HepG2 (cell line): ENCODE results near the gene FAM169A. TPM values are rescaled to one million over a fixed set of nuclear protein-coding genes. Genes with fewer than 3 reads are reported as not detected.

Experiments used
- ATAC-seq: fragments of 200-7000 bp; cut with Tn5 transposase; 3 replicates; pipeline ENCODE4 v1.9.1; 2020; ENCODE audit warnings: mild to moderate bottlenecking, moderate library complexity
- BruUV-seq: library from RNA; stranded (reverse); fragments of 400-500 nt; replicated peaks from 2 replicates; lab custom pipeline; 2021; lab: Mats Ljungman, UMichigan
- CTCF ChIA-PET: fragments of 300-600 bp; formaldehyde crosslinking; extraction: SDS; loops from one replicate; lab custom pipeline; 2021; ENCODE audit warnings: low total read pairs, inconsistent platforms, low intra/inter-chr PET ratio; lab: Yijun Ruan, JAX
- POLR2A ChIA-PET: fragments of 350-600 bp; sonication (Branson Sonifier 250); formaldehyde crosslinking; loops from one replicate; lab custom pipeline; 2020; ENCODE audit warnings: antibody characterized with exemption, inconsistent platforms; lab: Yijun Ruan, JAX
- DNase-seq: peaks from one replicate; pipeline ENCODE4 v3.0.0-alpha.2; 2015; ENCODE audit warnings: low spot score
- FAIRE-seq: peaks from 3 replicates; lab custom pipeline; 2011; peaks lifted over from hg19 to GRCh38; lab: Jason Lieb, UNC
- H2AFZ ChIP-seq: one replicate; pipeline ENCODE4 v1.6.1; 2011; ENCODE audit warnings: low read length, inconsistent platforms
- H3K27ac ChIP-seq: fragments of 300-600 bp; 3 replicates; pipeline ENCODE4 v1.8.0; 2011; ENCODE audit warnings: mixed run types, mild to moderate bottlenecking, mixed read lengths, low read length, inconsistent platforms; ENCODE audit not compliant: insufficient read depth; ENCODE audit errors: extremely low read length
- H3K27me3 ChIP-seq, 2 experiments: fragments of 200-600 bp in 1 of 2; 2 replicates in 1 of 2; 3 replicates in 1 of 2; pipeline versions ENCODE4 v1.6.0 to v1.8.0; 2011; ENCODE audit warnings: low read length in 2 of 2, mild to moderate bottlenecking in 2 of 2, moderate library complexity in 2 of 2, inconsistent platforms in 1 of 2; ENCODE audit not compliant: insufficient read depth in 2 of 2, control insufficient read depth in 1 of 2
- H3K36me3 ChIP-seq, 2 experiments: fragments of 200-600 bp in 1 of 2; replicated peaks in 1 of 2; 2 replicates in 1 of 2; 3 replicates in 1 of 2; pipeline versions ENCODE4 v1.5.1 to v1.8.0; 2011; ENCODE audit warnings: low read length in 2 of 2, inconsistent platforms in 1 of 2; ENCODE audit not compliant: insufficient read depth in 2 of 2, control insufficient read depth in 1 of 2
- H3K4me1 ChIP-seq: 2 replicates; pipeline ENCODE4 v1.5.1; 2012; ENCODE audit warnings: low read length, inconsistent platforms; ENCODE audit not compliant: insufficient read depth
- H3K4me2 ChIP-seq: 2 replicates; pipeline ENCODE4 v1.6.0; 2011; ENCODE audit warnings: low read depth, low read length, inconsistent platforms
- H3K4me3 ChIP-seq, 3 experiments: fragments of 200-600 bp in 1 of 3; sonication (generic), shearing (Covaris generic) in 1 of 3; replicated peaks in 1 of 3; 2 replicates each; pipeline ENCODE4 v1.5.1; 2011 to 2016; ENCODE audit warnings: low read length in 3 of 3, inconsistent platforms in 2 of 3, low read depth in 2 of 3, mild to moderate bottlenecking in 2 of 3, control low read depth in 1 of 3, mixed read lengths in 1 of 3; ENCODE audit not compliant: insufficient read depth in 1 of 3
- H3K79me2 ChIP-seq: one replicate; pipeline ENCODE4 v1.6.1; 2011; ENCODE audit warnings: low read length, inconsistent platforms; ENCODE audit not compliant: insufficient read depth
- H3K9ac ChIP-seq: 2 replicates; pipeline ENCODE4 v1.6.0; 2011; ENCODE audit warnings: mild to moderate bottlenecking, low read depth, low read length, inconsistent platforms; ENCODE audit not compliant: insufficient read depth
- H3K9me3 ChIP-seq: 2 replicates; pipeline ENCODE4 v1.5.1; 2012; ENCODE audit warnings: mild to moderate bottlenecking, low read length
- H4K20me1 ChIP-seq: 2 replicates; pipeline ENCODE4 v1.6.0; 2011; ENCODE audit warnings: inconsistent platforms, mild to moderate bottlenecking, low read length, moderate library complexity; ENCODE audit not compliant: insufficient read depth
- FOXO1 ChIP-seq: sonication (generic); formaldehyde crosslinking; IDR thresholded peaks from 2 replicates; pipeline ENCODE4 v1.4.0; 2020; ENCODE audit warnings: missing genetic modification reagents
- HNF4A ChIP-seq: sonication (generic); formaldehyde crosslinking; IDR thresholded peaks from 2 replicates; pipeline ENCODE4 v1.4.0; 2020; ENCODE audit warnings: missing genetic modification reagents
- MED13 ChIP-seq: sonication (generic); formaldehyde crosslinking; IDR thresholded peaks from 2 replicates; pipeline ENCODE4 v1.5.0; 2020; ENCODE audit warnings: missing genetic modification reagents
- ZNF232 ChIP-seq: sonication (generic); formaldehyde crosslinking; IDR thresholded peaks from 2 replicates; pipeline ENCODE4 v1.4.0; 2020; ENCODE audit warnings: missing genetic modification reagents, borderline replicate concordance
- ZNF570 ChIP-seq: sonication (generic); formaldehyde crosslinking; IDR thresholded peaks from 2 replicates; pipeline ENCODE4 v1.4.0; 2020; ENCODE audit warnings: mild to moderate bottlenecking, missing genetic modification reagents, borderline replicate concordance
- whole genome bisulfite sequencing: methylation state at CpG from one replicate; pipeline ENCODE4 v1.1.6; 2017; ENCODE audit warnings: low lambda C conversion rate; 5-methylcytosine and 5-hydroxymethylcytosine counted together
- in situ Hi-C: cut with HindIII; loops from 2 replicates; pipeline ENCODE4 v1.10.0; 2017; ENCODE audit warnings: low pct_unique_long_range_greater_than_20kb; ENCODE audit not compliant: extremely low pct_ligation_motif_present
- intact Hi-C: fragments of 100-400 bp; cut with micrococcal nuclease; formaldehyde crosslinking; loops from one replicate; pipeline ENCODE4 v1.10.0; 2022; ENCODE audit not compliant: unreplicated experiment
- polyA plus RNA-seq, 8 experiments: library from polyadenylated mRNA; depleted of rRNA in 3 of 8; stranded (reverse) in 7 of 8; unstranded in 1 of 8; fragments of >200 nt; fragmentation: Illumina TruSeq in 4 of 8; extraction: Trizol in 4 of 8; gene quantifications; 2 replicates each; pipeline versions ENCODE4 v1.2.1 to v1.2.3, GENCODE V29; 2011 to 2016; ENCODE audit warnings: low read depth in 4 of 8, missing spikeins in 1 of 8, mixed read lengths in 1 of 8; ENCODE audit not compliant: insufficient read depth in 1 of 8
- total RNA-seq, 5 experiments: library from RNA; depleted of rRNA; stranded (reverse); fragments of >200 nt; fragmentation: Illumina TruSeq; extraction: Trizol; gene quantifications; 2 replicates each; pipeline ENCODE4 v1.2.3, GENCODE V29; 2016; ENCODE audit warnings: low read depth in 1 of 5
- TF ChIP-seq, protein P1 (sequence below): IDR thresholded peaks from 2 replicates; pipeline ENCODE4 v1.6.1; 2016; ENCODE audit warnings: low read depth

Gene FAM169A
- total and polyA plus RNA-seq, 2 of the 13 experiments (the other 11 are each of a cell fraction or from before 2014, with no cell fraction given), result 21.1 to 110 TPM

DNA sequence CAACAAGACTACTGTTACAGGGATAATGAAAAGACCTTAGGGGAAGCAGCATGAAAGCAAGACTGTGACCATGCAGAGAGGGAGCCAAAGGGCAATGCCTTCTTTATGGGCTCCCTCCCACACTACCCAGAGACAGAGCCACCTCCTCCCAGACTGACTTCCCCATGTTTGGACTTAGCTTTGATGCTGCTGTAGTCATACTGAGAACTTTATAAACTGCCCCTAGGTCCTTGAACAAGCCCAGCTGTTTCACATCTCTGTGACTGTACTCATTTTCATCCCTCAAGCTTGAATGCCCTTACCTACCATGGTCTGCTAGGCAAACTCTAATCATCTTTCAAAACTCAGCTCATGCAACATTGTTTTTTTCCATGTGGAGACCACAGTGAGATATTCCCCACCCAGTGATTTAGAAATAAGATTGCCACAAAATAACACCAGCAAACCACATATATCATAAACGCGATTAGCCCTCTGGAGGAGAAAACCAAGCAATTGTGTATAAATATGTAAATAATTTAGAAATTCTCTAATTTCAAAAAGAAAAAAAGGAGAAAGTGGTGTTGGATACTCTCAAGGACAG, 23.4 kb upstream of the FAM169A start:
- no peak for FAIRE-seq
- peak overlapping the region; percentile 26; the same call in 1 of the 2 replicates for H3K4me2 ChIP-seq
- intact Hi-C loops (no loop called here), in situ Hi-C loops (no loop called here)
- H3K9me3 ChIP-seq, result peaks cover 4% of the 10 kb centered on the region
- H2AFZ ChIP-seq, result no peak overlapping the region
- H3K27me3 ChIP-seq, result no peaks in the 10 kb centered on the region
- TF ChIP-seq HNF4A (CRISPR knock-in tag), result peak; percentile 10; the same call in 1 of the 2 replicates
- no peak for TF ChIP-seq MED13
- 0 out of 2 replicates have a peak, but pooled peaks have one; percentile 27 for TF ChIP-seq ZNF232 (CRISPR knock-in tag)
- DNase-seq, result no peak
- BruUV-seq, result no TSS peak
- ChIA-PET CTCF (no interaction called here), POLR2A (interaction anchor here (1.5 to 2.1 kb wide), 2 partner anchors 12 to 14 kb away, joined by 3 to 12 read pairs; no protein-coding TSS in a partner anchor)
- 98% methylated on average over 2 of the region's 2 CpGs for WGBS
- no peaks in the 10 kb centered on the region for H3K36me3 ChIP-seq
- H3K9ac ChIP-seq, result no peak overlapping the region
- peak; percentile 76 for ATAC-seq
- peaks cover 35% of the 10 kb centered on the region for H3K4me1 ChIP-seq
- H3K79me2 ChIP-seq, result no peaks in the 10 kb centered on the region
- no peaks in the 10 kb centered on the region for H4K20me1 ChIP-seq
- peak overlapping the region; percentile 38 for H3K27ac ChIP-seq
- no peak overlapping the region for H3K4me3 ChIP-seq

DNA sequence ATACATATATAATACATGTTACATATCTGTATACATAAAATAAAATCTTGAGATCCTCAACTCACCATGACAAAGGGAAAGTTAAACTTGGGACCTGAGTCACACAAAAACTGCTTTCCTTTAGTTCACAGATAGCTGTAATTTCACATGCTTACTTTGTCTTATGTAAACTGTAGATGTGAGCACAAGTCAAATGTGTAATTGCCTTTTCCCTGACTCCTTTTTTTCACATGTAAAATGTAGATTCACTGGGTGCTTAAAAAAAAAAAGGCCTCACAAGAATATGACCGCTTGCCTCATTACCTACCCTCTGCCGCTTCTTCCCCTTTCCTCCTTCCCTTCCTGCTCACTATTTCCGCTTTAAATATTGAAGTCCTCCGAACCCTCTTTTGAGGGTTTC, 21.9 kb upstream of the FAM169A start:
- no peak overlapping the region for H3K9ac ChIP-seq
- POLR2A ChIA-PET, result interaction anchor here (2.1 kb wide), 1 partner anchor 10 kb away, joined by 12 read pairs; no protein-coding TSS in a partner anchor
- DNase-seq (no peak), ATAC-seq (no peak), FAIRE-seq (no peak)
- no peaks in the 10 kb centered on the region for H3K9me3 ChIP-seq
- peak; percentile 100 for TF ChIP-seq ZNF232 (CRISPR knock-in tag)
- TF ChIP-seq, protein P1, sequence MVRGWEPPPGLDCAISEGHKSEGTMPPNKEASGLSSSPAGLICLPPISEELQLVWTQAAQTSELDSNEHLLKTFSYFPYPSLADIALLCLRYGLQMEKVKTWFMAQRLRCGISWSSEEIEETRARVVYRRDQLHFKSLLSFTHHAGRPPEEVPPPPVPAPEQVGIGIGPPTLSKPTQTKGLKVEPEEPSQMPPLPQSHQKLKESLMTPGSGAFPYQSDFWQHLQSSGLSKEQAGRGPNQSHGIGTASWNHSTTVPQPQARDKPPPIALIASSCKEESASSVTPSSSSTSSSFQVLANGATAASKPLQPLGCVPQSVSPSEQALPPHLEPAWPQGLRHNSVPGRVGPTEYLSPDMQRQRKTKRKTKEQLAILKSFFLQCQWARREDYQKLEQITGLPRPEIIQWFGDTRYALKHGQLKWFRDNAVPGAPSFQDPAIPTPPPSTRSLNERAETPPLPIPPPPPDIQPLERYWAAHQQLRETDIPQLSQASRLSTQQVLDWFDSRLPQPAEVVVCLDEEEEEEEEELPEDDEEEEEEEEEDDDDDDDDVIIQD (CRISPR knock-in tag), result no peak
- TF ChIP-seq ZNF570 (CRISPR knock-in tag), result no peak
- no peak for TF ChIP-seq FOXO1
- peaks cover 35% of the 10 kb centered on the region for H3K4me1 ChIP-seq
- CTCF ChIA-PET, result no interaction called here
- H3K4me3 ChIP-seq, result no peak overlapping the region
- intact Hi-C loops (no loop called here), in situ Hi-C loops (no loop called here)
- WGBS, result 97% methylated on average over 4 of the region's 4 CpGs
- H3K27ac ChIP-seq, result no peak overlapping the region
- BruUV-seq, result no TSS peak
- no peaks in the 10 kb centered on the region for H3K79me2 ChIP-seq
- H3K4me2 ChIP-seq, result 0 out of 2 replicates have a peak overlapping the region, but pooled peaks have one; percentile 7
- H3K36me3 ChIP-seq, result no peaks in the 10 kb centered on the region
- no peaks in the 10 kb centered on the region for H3K27me3 ChIP-seq
- H4K20me1 ChIP-seq, result no peaks in the 10 kb centered on the region
- no peak overlapping the region for H2AFZ ChIP-seq
